Upper lobe of left lung (tissue), 6 donors: ENCODE results near the gene ANKS1B. TPM values are rescaled to one million over a fixed set of nuclear protein-coding genes. Genes with fewer than 3 reads are reported as not detected.

Experiments
- ATAC-seq, 2 donors: fragments of 200-7000 bp; cut with Tn5 transposase; one replicate each; pipeline ENCODE4 v1.9.1; 2022; ENCODE audit warnings: mild to moderate bottlenecking in 2 of 2, moderate library complexity in 2 of 2; ENCODE audit not compliant: low FRiP score in 2 of 2
- DNase-seq, 2 donors: peaks; one replicate each; pipeline ENCODE4 v3.0.0-alpha.2; 2019 to 2020
- H3K27ac ChIP-seq, 4 donors: fragments of 200-600 bp; sonication (generic); one replicate each; pipeline ENCODE4 v1.5.1; 2016 to 2019
- H3K27me3 ChIP-seq, 4 donors: fragments of 200-600 bp; sonication (generic); one replicate each; pipeline ENCODE4 v1.5.1; 2017 to 2019
- H3K36me3 ChIP-seq, 4 donors: fragments of 200-600 bp; sonication (generic); one replicate each; pipeline ENCODE4 v1.5.1; 2016 to 2019
- H3K4me1 ChIP-seq, 4 donors: fragments of 200-600 bp; sonication (generic); one replicate each; pipeline ENCODE4 v1.5.1; 2018 to 2019
- H3K4me3 ChIP-seq, 4 donors: fragments of 200-600 bp; sonication (generic); one replicate each; pipeline ENCODE4 v1.5.1; 2017 to 2019; ENCODE audit warnings: mild to moderate bottlenecking in 2 of 4, moderate library complexity in 1 of 4
- H3K9me3 ChIP-seq, 4 donors: fragments of 200-600 bp; sonication (generic); one replicate each; pipeline ENCODE4 v1.5.1; 2018 to 2019
- EP300 ChIP-seq, 4 donors: sonication (generic); formaldehyde crosslinking; IDR thresholded peaks; one replicate each; pipeline ENCODE4 v1.5.1; 2017; ENCODE audit warnings: antibody characterized with exemption in 4 of 4, control low read depth in 2 of 4
- POLR2A ChIP-seq, 4 donors: fragments of 450-650 bp; IDR thresholded peaks; one replicate each; pipeline ENCODE4 v1.5.1; 2016 to 2017; ENCODE audit warnings: antibody characterized with exemption in 4 of 4, mild to moderate bottlenecking in 2 of 4
- POLR2AphosphoS5 ChIP-seq, 2 donors: sonication (generic); formaldehyde crosslinking; IDR thresholded peaks; one replicate each; pipeline ENCODE4 v1.5.1; 2017; ENCODE audit warnings: antibody characterized with exemption in 2 of 2
- WGBS, 2 donors: methylation state at CpG; one replicate each; pipeline ENCODE4 v1.1.5; 2017 to 2018; 5-methylcytosine and 5-hydroxymethylcytosine counted together
- total RNA-seq, 6 donors: library from RNA; depleted of rRNA in 4 of 6; stranded (reverse); fragments of >200 nt in 4 of 6; gene quantifications; one replicate each; pipeline versions ENCODE4 v1.1.0 to v1.2.1, GENCODE V29; 2016 to 2021
- TF ChIP-seq, protein P1 (sequence below), 6 experiments: fragments of 450-650 bp in 4 of 6; fragments of 200-600 bp in 2 of 6; sonication (generic) in 2 of 6; IDR thresholded peaks; one replicate each; pipeline ENCODE4 v1.5.1; 2016 to 2019; ENCODE audit warnings: antibody characterized with exemption in 6 of 6
- donor health status: DM: no; HTN: no; CAD: no; lungs with moderate emphysema.
- donor health status: DM: no; HTN: yes; CAD: no; lungs with severe emphysema.

The ANKS1B gene
- total RNA-seq, 6 donors from 2014 or later = 5.1 to 23.7 (median 7.2) TPM

DNA sequence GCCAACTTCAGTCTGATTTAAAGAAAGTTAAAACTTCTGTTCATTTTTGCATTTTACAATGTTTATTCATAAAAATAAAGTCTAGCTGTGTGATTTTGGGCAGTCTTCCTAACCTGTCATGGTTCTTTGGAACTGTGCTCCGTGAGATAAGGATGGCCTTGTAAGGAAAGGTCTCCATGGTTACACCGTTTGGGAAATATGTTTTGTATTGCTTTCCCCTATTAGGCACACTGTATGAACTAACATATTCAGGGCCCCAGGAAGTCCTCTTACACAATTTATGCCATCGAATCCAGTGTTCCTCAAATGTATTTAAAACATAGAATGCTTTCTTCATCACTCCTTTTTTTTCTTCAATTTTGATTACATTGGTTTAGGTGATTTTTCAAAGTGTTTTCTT lies 1285.2 kb downstream of the ANKS1B start:
- no peak for DNase-seq
- TF ChIP-seq POLR2A (IDR thresholded peaks at IDR 0.05) (no peak), EP300 (IDR thresholded peaks at IDR 0.05) (no peak), POLR2AphosphoS5 (IDR thresholded peaks at IDR 0.05) (no peak)
- TF ChIP-seq, protein P1, sequence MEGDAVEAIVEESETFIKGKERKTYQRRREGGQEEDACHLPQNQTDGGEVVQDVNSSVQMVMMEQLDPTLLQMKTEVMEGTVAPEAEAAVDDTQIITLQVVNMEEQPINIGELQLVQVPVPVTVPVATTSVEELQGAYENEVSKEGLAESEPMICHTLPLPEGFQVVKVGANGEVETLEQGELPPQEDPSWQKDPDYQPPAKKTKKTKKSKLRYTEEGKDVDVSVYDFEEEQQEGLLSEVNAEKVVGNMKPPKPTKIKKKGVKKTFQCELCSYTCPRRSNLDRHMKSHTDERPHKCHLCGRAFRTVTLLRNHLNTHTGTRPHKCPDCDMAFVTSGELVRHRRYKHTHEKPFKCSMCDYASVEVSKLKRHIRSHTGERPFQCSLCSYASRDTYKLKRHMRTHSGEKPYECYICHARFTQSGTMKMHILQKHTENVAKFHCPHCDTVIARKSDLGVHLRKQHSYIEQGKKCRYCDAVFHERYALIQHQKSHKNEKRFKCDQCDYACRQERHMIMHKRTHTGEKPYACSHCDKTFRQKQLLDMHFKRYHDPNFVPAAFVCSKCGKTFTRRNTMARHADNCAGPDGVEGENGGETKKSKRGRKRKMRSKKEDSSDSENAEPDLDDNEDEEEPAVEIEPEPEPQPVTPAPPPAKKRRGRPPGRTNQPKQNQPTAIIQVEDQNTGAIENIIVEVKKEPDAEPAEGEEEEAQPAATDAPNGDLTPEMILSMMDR (IDR thresholded peaks at IDR 0.05) = no peak
- Histone ChIP-seq H3K4me1 (peaks cover 0 to 10% (median 4%) of the 10 kb centered on the region in 4 donors), H3K36me3 (peaks cover 0 to 44% (median 6%) of the 10 kb centered on the region in 4 donors), H3K4me3 (no peak overlapping the region), H3K27me3 (no peaks in the 10 kb centered on the region), H3K9me3 (no peaks in the 10 kb centered on the region), H3K27ac (no peak overlapping the region)
- WGBS, 2 donors = 44 to 51% methylated on average over 3 of the region's 3 CpGs
- ATAC-seq = peak in 1 of 2 donors; percentile 72

DNA sequence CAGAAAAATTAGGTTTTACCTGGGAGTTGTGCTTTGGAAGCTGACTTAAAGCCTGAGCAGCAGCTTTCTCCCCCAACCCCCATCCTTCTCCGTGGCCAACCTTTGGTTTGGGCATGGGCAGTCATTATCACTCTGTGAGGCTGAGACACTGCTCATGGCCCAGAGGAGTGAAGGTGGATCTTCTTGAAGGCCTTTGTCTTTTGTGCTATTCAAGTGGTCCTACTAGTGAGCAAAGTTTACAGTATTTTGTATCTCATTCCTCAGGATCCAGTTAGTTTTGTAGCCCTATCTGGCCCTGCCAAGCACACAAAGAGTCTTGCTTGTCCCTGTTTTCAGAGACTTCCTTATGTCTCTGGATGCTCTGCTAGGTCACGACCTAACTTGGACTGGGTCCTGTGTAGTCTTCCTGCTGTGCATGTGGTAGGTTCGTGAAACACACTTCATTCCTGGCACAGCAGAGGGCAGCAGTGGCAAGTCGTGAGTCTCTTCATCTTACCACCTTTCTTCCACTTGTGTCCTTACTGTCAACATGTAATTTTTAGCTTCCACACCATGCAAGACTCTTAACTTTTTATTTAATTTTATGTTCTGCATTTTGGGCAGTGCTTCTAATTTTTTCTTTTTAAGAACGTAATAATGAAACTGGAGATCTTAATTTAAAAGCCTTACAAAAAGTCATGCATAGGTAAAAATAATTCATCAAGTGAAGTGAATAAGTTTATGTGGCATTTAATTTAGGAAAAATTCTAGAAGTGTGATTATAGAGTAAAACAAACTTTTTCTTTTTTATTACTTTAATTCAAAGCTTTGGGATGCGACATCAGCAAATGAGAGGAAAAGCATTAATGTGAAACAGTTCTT lies 1285.9 kb downstream of the ANKS1B start:
- H3K36me3 ChIP-seq = peaks cover 0 to 38% (median 6%) of the 10 kb centered on the region in 4 donors
- ATAC-seq (peak; percentile 49 to 89), DNase-seq (peak in 1 of 2 donors; percentile 57)
- no peak overlapping the region for H3K4me3 ChIP-seq
- no peaks in the 10 kb centered on the region for H3K9me3 ChIP-seq
- H3K4me1 ChIP-seq = peaks cover 0 to 10% (median 4%) of the 10 kb centered on the region in 4 donors
- no peaks in the 10 kb centered on the region for H3K27me3 ChIP-seq
- 43% methylated on average over 6 of the region's 6 CpGs for WGBS, 2 donors
- no peak for TF ChIP-seq EP300 (IDR thresholded peaks at IDR 0.05)
- TF ChIP-seq, protein P1 (IDR thresholded peaks at IDR 0.05) = peak in 4 of 6 experiments; percentile 27 to 40 (median 38)
- no peak overlapping the region for H3K27ac ChIP-seq

- Histone ChIP-seq H3K27me3 (no peaks in the 10 kb centered on the region), H3K36me3 (peaks cover 0 to 35% (median 3%) of the 10 kb centered on the region in 4 donors), H3K4me3 (no peak overlapping the region), H3K27ac (no peak overlapping the region), H3K9me3 (no peaks in the 10 kb centered on the region), H3K4me1 (peaks cover 0 to 10% (median 4%) of the 10 kb centered on the region in 4 donors)
- ATAC-seq (no peak), DNase-seq (no peak)
- WGBS, 2 donors = 90 to 94% methylated on average over 2 of the region's 2 CpGs
- TF ChIP-seq POLR2AphosphoS5 (IDR thresholded peaks at IDR 0.05) = no peak
- TF ChIP-seq, protein P1 (IDR thresholded peaks at IDR 0.05) = no peak
- TF ChIP-seq EP300 (IDR thresholded peaks at IDR 0.05) = no peak
- no peak for TF ChIP-seq POLR2A (IDR thresholded peaks at IDR 0.05)
Measured at GRCh38 chr12:98697209-98697608, 1287.5 kb downstream of the ANKS1B start.

DNA sequence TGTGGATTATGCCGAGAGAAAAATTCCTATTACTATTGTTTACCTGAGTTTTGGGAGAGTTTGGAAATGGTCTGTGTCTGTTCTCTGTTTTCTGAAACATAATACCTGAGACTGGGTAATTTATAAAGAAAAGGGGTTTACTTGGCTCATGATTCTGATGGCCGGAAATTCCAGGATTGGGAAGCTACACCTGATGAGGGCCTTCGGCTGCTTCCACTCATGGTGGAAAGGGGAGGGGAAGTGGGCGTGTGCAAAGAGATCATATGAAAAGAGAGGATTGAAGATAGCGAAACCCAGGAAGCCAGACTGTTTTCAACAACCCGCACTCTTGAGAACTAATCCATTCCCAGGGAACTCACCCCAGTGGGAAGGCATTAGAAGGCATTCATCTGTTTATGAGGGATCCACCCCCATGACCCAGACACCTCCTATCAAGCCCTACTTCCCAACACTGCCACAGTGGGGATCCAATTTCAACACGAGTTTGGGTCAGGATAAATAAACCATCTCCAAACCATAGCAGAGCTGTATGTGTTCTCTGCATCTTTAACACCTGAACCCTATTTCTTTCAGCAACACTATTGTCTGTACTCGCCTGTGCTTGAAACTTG lies 1288.6 kb downstream of the ANKS1B start:
- Histone ChIP-seq H3K9me3 (no peaks in the 10 kb centered on the region), H3K27me3 (no peaks in the 10 kb centered on the region), H3K27ac (no peak overlapping the region), H3K4me3 (no peak overlapping the region), H3K36me3 (peaks cover 0 to 33% (median 3%) of the 10 kb centered on the region in 4 donors), H3K4me1 (peaks cover 0 to 10% (median 7%) of the 10 kb centered on the region in 4 donors)
- TF ChIP-seq POLR2AphosphoS5 (IDR thresholded peaks at IDR 0.05) = no peak
- TF ChIP-seq, protein P1 (IDR thresholded peaks at IDR 0.05) = no peak
- no peak for TF ChIP-seq POLR2A (IDR thresholded peaks at IDR 0.05)
- TF ChIP-seq EP300 (IDR thresholded peaks at IDR 0.05) = no peak
- DNase-seq = no peak
- ATAC-seq = no peak
- WGBS, 2 donors = 84 to 87% methylated on average over 8 of the region's 8 CpGs
